Left ventricle myocardium superior (tissue), 1 donor: ENCODE measurements around the gene RNASE3. TPM values are rescaled to one million over a fixed set of nuclear protein-coding genes. Genes with fewer than 3 reads are reported as not detected.
"Not testable (repeated sequence)": the region's sequence is repeated elsewhere in the genome, so short reads cannot be mapped to it uniquely, and the experiment has no call there.

Source experiments
- ATAC-seq: fragments of 200-7000 bp; cut with Tn5 transposase; one replicate; pipeline ENCODE4 v1.9.1; 2020; ENCODE audit warnings: mild to moderate bottlenecking, moderate library complexity
- DNase-seq: peaks from one replicate; pipeline ENCODE4 v3.0.0-alpha.2; 2020
- intact Hi-C: fragments of 100-400 bp; cut with micrococcal nuclease; formaldehyde crosslinking; loops from one replicate; pipeline ENCODE4 v1.11.0; 2022
- total RNA-seq: library from RNA; stranded (reverse); fragmentation: NEBNext Ultra II Directional; extraction: Animal tissue kit (Norgen Biotek cat#: 25700); gene quantifications from one replicate; pipeline ENCODE4 v1.2.1, GENCODE V29; 2021
- donor health status: DM: no; HTN: yes; CAD: no; lungs with severe emphysema.

RNASE3 gene
- total RNA-seq, 1 donor from 2014 or later, result not detected

- DNase-seq (no peak), ATAC-seq (no peak)
- intact Hi-C loops, result no loop called here
Measured at GRCh38 chr14:20904393-20905029, 13.3 kb downstream of the RNASE3 start.

- DNase-seq (no peak), ATAC-seq (no peak)
- intact Hi-C loops, result no loop called here
Measured at GRCh38 chr14:20905676-20906075, 14.5 kb downstream of the RNASE3 start.

GRCh38 chr14:20907214-20907613, 16.0 kb downstream of the RNASE3 start:
- intact Hi-C loops, result no loop called here
- DNase-seq (no peak), ATAC-seq (no peak)

GRCh38 chr14:20910822-20911221, 19.6 kb downstream of the RNASE3 start:
- intact Hi-C loops, DNase-seq, ATAC-seq: not testable (repeated sequence)

- DNase-seq, result peak; percentile 30
Measured at GRCh38 chr14:20919038-20919756, 28.0 kb downstream of the RNASE3 start.

GRCh38 chr14:20923766-20924297, 32.6 kb downstream of the RNASE3 start:
- DNase-seq, ATAC-seq, intact Hi-C loops: not testable (repeated sequence)

More at GRCh38 chr14:20919038-20919756, 28.0 kb downstream of the RNASE3 start:
- ATAC-seq, result peak; percentile 43
- intact Hi-C loops, result not testable (repeated sequence)

GRCh38 chr14:20934148-20934762, 43.1 kb downstream of the RNASE3 start:
- DNase-seq (peak; percentile 58), ATAC-seq (no peak)
- intact Hi-C loops, result no loop called here

GRCh38 chr14:20935303-20935984, 44.3 kb downstream of the RNASE3 start:
- DNase-seq (no peak), ATAC-seq (no peak)
- intact Hi-C loops, result no loop called here

Other genes with a start within 250 kb of the RNASE3 start
- gene OR6S1, start 249.7 kb upstream of the RNASE3 start, total RNA-seq, result not detected
- 8.1 TPM for gene RNASE4, start 206.8 kb upstream of the RNASE3 start, total RNA-seq
- 4.0 TPM for gene ANG, start 202.6 kb upstream of the RNASE3 start, total RNA-seq
- gene EDDM3A, start 145.5 kb upstream of the RNASE3 start, total RNA-seq, result not detected
- not detected for gene EDDM3B, start 123.0 kb upstream of the RNASE3 start, total RNA-seq
- 6.1 TPM for gene RNASE6, start 110.1 kb upstream of the RNASE3 start, total RNA-seq
- gene RNASE1, start 88.5 kb upstream of the RNASE3 start, total RNA-seq, result 283 TPM
- gene RNASE2, start 64.1 kb downstream of the RNASE3 start, total RNA-seq, result 2.9 TPM
- gene METTL17, start 98.6 kb downstream of the RNASE3 start, total RNA-seq, result 44.4 TPM
- gene SLC39A2, start 107.9 kb downstream of the RNASE3 start, total RNA-seq, result not detected
- 315 TPM for gene NDRG2, start 133.7 kb downstream of the RNASE3 start, total RNA-seq
- gene TPPP2, start 138.8 kb downstream of the RNASE3 start, total RNA-seq, result 1.2 TPM
- not detected for gene RNASE13, start 143.4 kb downstream of the RNASE3 start, total RNA-seq
- gene RNASE7, start 151.0 kb downstream of the RNASE3 start, total RNA-seq, result not detected
- not detected for gene RNASE8, start 166.4 kb downstream of the RNASE3 start, total RNA-seq
- gene ARHGEF40, start 178.9 kb downstream of the RNASE3 start, total RNA-seq, result 23.1 TPM
- 57.0 TPM for gene ZNF219, start 207.3 kb downstream of the RNASE3 start, total RNA-seq
- 0.20 TPM for gene TMEM253, start 209.7 kb downstream of the RNASE3 start, total RNA-seq